ENCODE measurements around the gene TBXAS1. TPM values are rescaled to one million over a fixed set of nuclear protein-coding genes. Genes with fewer than 3 reads are reported as not detected.

The TBXAS1 gene
- total and polyA plus RNA-seq, 2 experiments from 2014 or later = 1.3 TPM; not detected in 1

DNA sequence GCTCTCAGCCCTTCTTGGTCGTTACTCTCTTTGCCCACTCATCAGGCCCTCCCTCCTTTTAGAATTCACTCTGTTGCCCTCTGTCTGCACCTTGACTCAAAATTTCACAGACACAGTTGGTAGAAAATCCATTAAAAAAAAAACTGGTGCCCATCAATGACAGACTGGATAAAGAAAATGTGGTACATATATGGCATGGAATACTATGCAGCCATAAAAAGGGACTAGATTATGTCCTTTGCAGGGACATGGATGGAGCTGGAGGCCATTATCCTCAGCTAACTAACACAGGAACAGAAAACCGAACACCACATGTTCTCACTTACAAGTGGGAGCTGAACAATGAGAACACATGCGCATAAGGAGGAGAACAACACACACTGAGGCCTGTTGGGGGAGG lies 118.0 kb downstream of the TBXAS1 start (continued):
- TF ChIP-seq ZNF331 (CRISPR knock-in tag; IDR thresholded peaks at IDR 0.05; ENCODE audit: low read depth) = no peak

DNA sequence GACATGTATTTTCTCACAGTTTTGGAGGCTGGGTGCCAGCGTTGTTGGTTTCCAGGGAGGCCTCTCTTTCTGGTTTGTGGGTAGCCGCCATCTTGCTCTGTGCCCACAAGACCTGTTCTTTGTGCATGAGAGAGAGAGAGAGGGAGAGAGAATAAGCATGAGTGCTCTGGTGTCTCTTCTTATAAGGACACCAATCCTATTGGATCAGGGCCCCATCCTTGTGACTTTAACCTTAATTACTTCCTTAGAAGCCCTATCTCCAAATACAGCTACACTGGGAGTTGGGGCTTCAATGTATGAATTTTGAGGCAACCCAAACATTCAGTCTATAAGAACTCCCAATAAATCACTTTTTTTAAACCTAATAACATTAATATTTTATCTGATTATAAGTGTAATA lies 119.1 kb downstream of the TBXAS1 start:
- Histone ChIP-seq H3K27ac (ENCODE audit: low read depth) (no peak overlapping the region), H3K4me1 (ENCODE audit: insufficient read depth) (0 out of 2 replicates have a peak, but pooled peaks cover 3% of the 10 kb centered on the region), H3K36me3 (ENCODE audit: insufficient read depth) (no peaks in the 10 kb centered on the region; the same call in 1 of the 2 replicates), H3F3A (replicated peaks; ENCODE audit: low read depth) (no peaks in the 10 kb centered on the region), H4K20me1 (replicated peaks; ENCODE audit: insufficient read depth) (no peaks in the 10 kb centered on the region), H3K4me2 (no peak overlapping the region), H3K9me2 (ENCODE audit: insufficient read depth) (0 out of 2 replicates have a peak, but pooled peaks cover 10% of the 10 kb centered on the region), H3K27me3 (ENCODE audit: insufficient read depth) (no peaks in the 10 kb centered on the region), H3K4me3 (no peak overlapping the region), H2AFZ (no peak overlapping the region), H3K79me2 (replicated peaks; ENCODE audit: insufficient read depth) (no peaks in the 10 kb centered on the region)
- no peak overlapping the region for H3K4me3 Mint-ChIP-seq
- TF ChIP-seq, protein P1, sequence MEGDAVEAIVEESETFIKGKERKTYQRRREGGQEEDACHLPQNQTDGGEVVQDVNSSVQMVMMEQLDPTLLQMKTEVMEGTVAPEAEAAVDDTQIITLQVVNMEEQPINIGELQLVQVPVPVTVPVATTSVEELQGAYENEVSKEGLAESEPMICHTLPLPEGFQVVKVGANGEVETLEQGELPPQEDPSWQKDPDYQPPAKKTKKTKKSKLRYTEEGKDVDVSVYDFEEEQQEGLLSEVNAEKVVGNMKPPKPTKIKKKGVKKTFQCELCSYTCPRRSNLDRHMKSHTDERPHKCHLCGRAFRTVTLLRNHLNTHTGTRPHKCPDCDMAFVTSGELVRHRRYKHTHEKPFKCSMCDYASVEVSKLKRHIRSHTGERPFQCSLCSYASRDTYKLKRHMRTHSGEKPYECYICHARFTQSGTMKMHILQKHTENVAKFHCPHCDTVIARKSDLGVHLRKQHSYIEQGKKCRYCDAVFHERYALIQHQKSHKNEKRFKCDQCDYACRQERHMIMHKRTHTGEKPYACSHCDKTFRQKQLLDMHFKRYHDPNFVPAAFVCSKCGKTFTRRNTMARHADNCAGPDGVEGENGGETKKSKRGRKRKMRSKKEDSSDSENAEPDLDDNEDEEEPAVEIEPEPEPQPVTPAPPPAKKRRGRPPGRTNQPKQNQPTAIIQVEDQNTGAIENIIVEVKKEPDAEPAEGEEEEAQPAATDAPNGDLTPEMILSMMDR (conservative IDR thresholded peaks at IDR 0.05; ENCODE audit: low read depth in 2 of 2) = no peak
- no peak for TF ChIP-seq JUNB (IDR thresholded peaks at IDR 0.05; ENCODE audit: unreplicated experiment)
- TF ChIP-seq EZH2phosphoT487 (IDR thresholded peaks at IDR 0.05; ENCODE audit: unreplicated experiment) = no peak
- no peak for TF ChIP-seq CREB1 (CRISPR knock-in tag; IDR thresholded peaks at IDR 0.05; ENCODE audit: low read depth)
- no peak for TF ChIP-seq EZH2 (IDR thresholded peaks at IDR 0.05; ENCODE audit: low read depth, unreplicated experiment)
- TF ChIP-seq, protein P2, sequence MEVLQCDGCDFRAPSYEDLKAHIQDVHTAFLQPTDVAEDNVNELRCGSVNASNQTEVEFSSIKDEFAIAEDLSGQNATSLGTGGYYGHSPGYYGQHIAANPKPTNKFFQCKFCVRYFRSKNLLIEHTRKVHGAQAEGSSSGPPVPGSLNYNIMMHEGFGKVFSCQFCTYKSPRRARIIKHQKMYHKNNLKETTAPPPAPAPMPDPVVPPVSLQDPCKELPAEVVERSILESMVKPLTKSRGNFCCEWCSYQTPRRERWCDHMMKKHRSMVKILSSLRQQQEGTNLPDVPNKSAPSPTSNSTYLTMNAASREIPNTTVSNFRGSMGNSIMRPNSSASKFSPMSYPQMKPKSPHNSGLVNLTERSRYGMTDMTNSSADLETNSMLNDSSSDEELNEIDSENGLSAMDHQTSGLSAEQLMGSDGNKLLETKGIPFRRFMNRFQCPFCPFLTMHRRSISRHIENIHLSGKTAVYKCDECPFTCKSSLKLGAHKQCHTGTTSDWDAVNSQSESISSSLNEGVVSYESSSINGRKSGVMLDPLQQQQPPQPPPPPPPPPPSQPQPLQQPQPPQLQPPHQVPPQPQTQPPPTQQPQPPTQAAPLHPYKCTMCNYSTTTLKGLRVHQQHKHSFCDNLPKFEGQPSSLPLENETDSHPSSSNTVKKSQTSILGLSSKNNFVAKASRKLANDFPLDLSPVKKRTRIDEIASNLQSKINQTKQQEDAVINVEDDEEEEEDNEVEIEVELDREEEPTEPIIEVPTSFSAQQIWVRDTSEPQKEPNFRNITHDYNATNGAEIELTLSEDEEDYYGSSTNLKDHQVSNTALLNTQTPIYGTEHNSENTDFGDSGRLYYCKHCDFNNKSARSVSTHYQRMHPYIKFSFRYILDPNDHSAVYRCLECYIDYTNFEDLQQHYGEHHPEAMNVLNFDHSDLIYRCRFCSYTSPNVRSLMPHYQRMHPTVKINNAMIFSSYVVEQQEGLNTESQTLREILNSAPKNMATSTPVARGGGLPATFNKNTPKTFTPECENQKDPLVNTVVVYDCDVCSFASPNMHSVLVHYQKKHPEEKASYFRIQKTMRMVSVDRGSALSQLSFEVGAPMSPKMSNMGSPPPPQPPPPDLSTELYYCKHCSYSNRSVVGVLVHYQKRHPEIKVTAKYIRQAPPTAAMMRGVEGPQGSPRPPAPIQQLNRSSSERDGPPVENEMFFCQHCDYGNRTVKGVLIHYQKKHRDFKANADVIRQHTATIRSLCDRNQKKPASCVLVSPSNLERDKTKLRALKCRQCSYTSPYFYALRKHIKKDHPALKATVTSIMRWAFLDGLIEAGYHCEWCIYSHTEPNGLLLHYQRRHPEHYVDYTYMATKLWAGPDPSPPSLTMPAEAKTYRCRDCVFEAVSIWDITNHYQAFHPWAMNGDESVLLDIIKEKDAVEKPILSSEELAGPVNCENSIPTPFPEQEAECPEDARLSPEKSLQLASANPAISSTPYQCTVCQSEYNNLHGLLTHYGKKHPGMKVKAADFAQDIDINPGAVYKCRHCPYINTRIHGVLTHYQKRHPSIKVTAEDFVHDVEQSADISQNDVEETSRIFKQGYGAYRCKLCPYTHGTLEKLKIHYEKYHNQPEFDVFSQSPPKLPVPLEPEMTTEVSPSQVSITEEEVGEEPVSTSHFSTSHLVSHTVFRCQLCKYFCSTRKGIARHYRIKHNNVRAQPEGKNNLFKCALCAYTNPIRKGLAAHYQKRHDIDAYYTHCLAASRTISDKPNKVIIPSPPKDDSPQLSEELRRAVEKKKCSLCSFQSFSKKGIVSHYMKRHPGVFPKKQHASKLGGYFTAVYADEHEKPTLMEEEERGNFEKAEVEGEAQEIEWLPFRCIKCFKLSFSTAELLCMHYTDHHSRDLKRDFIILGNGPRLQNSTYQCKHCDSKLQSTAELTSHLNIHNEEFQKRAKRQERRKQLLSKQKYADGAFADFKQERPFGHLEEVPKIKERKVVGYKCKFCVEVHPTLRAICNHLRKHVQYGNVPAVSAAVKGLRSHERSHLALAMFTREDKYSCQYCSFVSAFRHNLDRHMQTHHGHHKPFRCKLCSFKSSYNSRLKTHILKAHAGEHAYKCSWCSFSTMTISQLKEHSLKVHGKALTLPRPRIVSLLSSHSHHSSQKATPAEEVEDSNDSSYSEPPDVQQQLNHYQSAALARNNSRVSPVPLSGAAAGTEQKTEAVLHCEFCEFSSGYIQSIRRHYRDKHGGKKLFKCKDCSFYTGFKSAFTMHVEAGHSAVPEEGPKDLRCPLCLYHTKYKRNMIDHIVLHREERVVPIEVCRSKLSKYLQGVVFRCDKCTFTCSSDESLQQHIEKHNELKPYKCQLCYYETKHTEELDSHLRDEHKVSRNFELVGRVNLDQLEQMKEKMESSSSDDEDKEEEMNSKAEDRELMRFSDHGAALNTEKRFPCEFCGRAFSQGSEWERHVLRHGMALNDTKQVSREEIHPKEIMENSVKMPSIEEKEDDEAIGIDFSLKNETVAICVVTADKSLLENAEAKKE (CRISPR knock-in tag; IDR thresholded peaks at IDR 0.05) = no peak
- TF ChIP-seq ZNF114 (CRISPR knock-in tag; IDR thresholded peaks at IDR 0.05) = no peak
- H3K27me3 Mint-ChIP-seq (ENCODE audit: insufficient read depth, low read depth, poor library complexity) = peaks cover 11% of the 10 kb centered on the region
- H3K9me3 Mint-ChIP-seq = peaks cover 17% of the 10 kb centered on the region
- ATAC-seq (no peak), DNase-seq (ENCODE audit: low spot score) (no peak)
- H3K4me1 Mint-ChIP-seq = peaks cover 4% of the 10 kb centered on the region
- H3K27ac Mint-ChIP-seq = no peak overlapping the region
- H3K36me3 Mint-ChIP-seq (ENCODE audit: low read depth) = peaks cover 8% of the 10 kb centered on the region; the same call in 1 of the 3 replicates
